KMS-11 (cell line): ENCODE results near the gene ATP8A2.

ENCODE experiments used
- H2AFZ ChIP-seq: fragments of 200-600 bp; sonication (generic); 2 replicates; pipeline ENCODE4 v1.6.1; 2016; ENCODE audit warnings: antibody characterized with exemption, mixed run types, low read depth
- H3K27ac ChIP-seq: fragments of 200-600 bp; sonication (generic); 2 replicates; pipeline ENCODE4 v1.6.1; 2016; ENCODE audit warnings: mild to moderate bottlenecking, mixed run types
- H3K27me3 ChIP-seq: fragments of 200-600 bp; sonication (generic); 2 replicates; pipeline ENCODE4 v1.6.1; 2017; ENCODE audit warnings: mild to moderate bottlenecking, low read depth, mixed run types, moderate library complexity; ENCODE audit not compliant: insufficient read depth
- H3K36me3 ChIP-seq: fragments of 200-600 bp; sonication (generic); 2 replicates; pipeline ENCODE4 v1.6.1; 2017; ENCODE audit warnings: mild to moderate bottlenecking, mixed run types; ENCODE audit not compliant: insufficient read depth
- H3K4me1 ChIP-seq: fragments of 200-600 bp; sonication (generic); 2 replicates; pipeline ENCODE4 v1.6.1; 2016; ENCODE audit warnings: mild to moderate bottlenecking, low read depth, mixed run types; ENCODE audit not compliant: poor library complexity, severe bottlenecking
- H3K4me2 ChIP-seq: fragments of 200-600 bp; sonication (generic); 2 replicates; pipeline ENCODE4 v1.7.0; 2016; ENCODE audit warnings: mild to moderate bottlenecking, mixed run types
- H3K4me3 ChIP-seq: fragments of 200-600 bp; sonication (generic); IDR thresholded peaks from 2 replicates; pipeline ENCODE4 v1.6.1; 2017; ENCODE audit warnings: low read depth, low read length, mixed read lengths; ENCODE audit not compliant: insufficient read depth
- H3K79me2 ChIP-seq: fragments of 200-600 bp; sonication (generic); 2 replicates; pipeline ENCODE4 v1.6.1; 2016; ENCODE audit warnings: low read depth, mixed run types; ENCODE audit not compliant: insufficient read depth
- H3K9ac ChIP-seq: fragments of 200-600 bp; sonication (generic); 2 replicates; pipeline ENCODE4 v1.6.1; 2016; ENCODE audit warnings: mild to moderate bottlenecking, mixed run types
- H4K20me1 ChIP-seq: fragments of 200-600 bp; sonication (generic); 2 replicates; pipeline ENCODE4 v1.6.1; 2016; ENCODE audit warnings: mild to moderate bottlenecking, mixed run types; ENCODE audit not compliant: insufficient read depth
- TF ChIP-seq, protein P1 (sequence below): fragments of 200-600 bp; sonication (generic); conservative IDR thresholded peaks from 2 replicates; pipeline ENCODE4 v1.6.1; 2017; ENCODE audit warnings: low read depth, mild to moderate bottlenecking, antibody characterized with exemption, low read length, moderate library complexity, mixed read lengths

Gene ATP8A2

DNA sequence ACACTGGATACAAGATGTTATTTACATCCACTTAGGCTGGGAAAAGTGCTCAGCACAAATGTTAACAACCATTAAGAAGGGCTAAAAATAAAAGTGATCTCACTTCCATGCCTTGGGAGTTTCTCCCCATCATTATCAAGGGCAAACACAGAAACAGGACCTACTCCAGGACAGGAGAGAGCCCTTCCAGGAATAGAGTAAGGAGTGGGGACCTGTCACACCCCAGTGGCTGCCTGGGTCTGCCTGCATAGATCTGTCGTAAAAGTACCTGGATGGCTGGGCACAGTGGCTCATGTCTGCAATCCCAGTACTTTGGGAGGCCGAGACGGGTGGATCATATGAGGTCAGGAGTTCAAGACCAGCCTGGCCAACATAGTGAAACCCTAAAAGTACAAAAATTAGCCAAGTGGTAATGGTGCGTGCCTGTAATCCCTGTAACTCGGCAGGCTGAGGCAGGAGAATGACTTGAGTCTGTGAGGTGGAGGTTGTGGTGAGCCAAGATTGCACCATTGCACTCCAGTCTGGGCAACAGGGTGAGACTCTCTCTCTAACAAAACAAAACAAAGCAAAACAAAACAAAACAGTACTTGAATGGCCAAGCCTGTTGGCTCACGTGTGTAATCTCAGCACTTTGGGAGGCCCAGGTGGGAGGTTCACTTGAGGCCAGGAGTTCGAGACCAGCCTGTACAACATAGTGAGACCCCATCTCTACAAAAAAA lies 5.6 kb downstream of the ATP8A2 start:
- H3K27me3 ChIP-seq = no peaks in the 10 kb centered on the region

DNA sequence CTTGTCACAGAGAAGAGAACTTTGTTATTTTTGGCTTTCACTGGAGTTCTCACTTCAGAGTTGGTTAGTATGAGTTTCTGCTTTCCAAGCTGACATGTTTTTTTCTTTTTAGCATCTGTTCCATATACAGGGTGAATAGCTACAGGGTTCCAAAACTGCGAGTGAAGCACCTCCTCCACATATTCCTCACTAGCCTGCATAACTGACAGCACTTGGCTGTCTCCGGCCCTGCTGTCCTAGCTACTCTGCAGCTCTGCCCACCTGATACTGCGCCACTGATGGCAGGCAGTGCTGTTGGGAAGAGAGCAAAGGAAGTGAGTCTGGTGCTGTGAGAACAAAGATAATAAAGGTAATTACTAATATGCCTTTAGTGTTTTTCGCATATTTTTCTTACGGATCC lies 6.8 kb downstream of the ATP8A2 start:
- TF ChIP-seq, protein P1, sequence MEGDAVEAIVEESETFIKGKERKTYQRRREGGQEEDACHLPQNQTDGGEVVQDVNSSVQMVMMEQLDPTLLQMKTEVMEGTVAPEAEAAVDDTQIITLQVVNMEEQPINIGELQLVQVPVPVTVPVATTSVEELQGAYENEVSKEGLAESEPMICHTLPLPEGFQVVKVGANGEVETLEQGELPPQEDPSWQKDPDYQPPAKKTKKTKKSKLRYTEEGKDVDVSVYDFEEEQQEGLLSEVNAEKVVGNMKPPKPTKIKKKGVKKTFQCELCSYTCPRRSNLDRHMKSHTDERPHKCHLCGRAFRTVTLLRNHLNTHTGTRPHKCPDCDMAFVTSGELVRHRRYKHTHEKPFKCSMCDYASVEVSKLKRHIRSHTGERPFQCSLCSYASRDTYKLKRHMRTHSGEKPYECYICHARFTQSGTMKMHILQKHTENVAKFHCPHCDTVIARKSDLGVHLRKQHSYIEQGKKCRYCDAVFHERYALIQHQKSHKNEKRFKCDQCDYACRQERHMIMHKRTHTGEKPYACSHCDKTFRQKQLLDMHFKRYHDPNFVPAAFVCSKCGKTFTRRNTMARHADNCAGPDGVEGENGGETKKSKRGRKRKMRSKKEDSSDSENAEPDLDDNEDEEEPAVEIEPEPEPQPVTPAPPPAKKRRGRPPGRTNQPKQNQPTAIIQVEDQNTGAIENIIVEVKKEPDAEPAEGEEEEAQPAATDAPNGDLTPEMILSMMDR = no peak
- Histone ChIP-seq H3K79me2 (no peaks in the 10 kb centered on the region), H2AFZ (no peak overlapping the region), H4K20me1 (no peaks in the 10 kb centered on the region), H3K4me3 (no peak overlapping the region), H3K36me3 (no peaks in the 10 kb centered on the region), H3K27ac (no peak overlapping the region), H3K9ac (no peak overlapping the region), H3K4me1 (no peaks in the 10 kb centered on the region), H3K4me2 (no peak overlapping the region), H3K27me3 (no peaks in the 10 kb centered on the region)

More for the DNA sequence above, 5.6 kb downstream of the ATP8A2 start:
- no peaks in the 10 kb centered on the region for H3K79me2 ChIP-seq
- no peak overlapping the region for H3K4me2 ChIP-seq
- no peaks in the 10 kb centered on the region for H3K36me3 ChIP-seq
- H3K4me1 ChIP-seq = no peaks in the 10 kb centered on the region
- H3K4me3 ChIP-seq = no peak overlapping the region
- H4K20me1 ChIP-seq = no peaks in the 10 kb centered on the region
- no peak overlapping the region for H3K27ac ChIP-seq
- no peak overlapping the region for H3K9ac ChIP-seq
- no peak overlapping the region for H2AFZ ChIP-seq
- TF ChIP-seq, protein P1 = no peak

DNA sequence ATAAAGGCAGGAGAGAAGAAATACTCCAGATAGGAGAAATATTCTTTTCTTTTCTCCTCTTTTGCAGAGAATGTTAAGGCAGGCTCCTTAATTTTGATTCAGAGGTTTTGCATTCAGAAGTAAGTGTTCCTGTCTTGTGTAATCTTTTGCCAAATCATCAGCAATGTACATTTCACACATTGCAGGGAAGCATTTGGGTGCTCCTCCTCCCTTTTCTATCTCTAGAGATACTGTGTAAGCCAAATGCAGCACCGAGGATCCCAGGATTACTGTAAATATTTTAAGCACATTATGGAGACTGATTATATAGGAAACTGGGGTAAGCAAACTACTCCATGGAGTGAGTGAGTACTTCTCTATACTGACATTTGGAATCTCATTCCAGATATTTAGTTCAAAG lies 7.2 kb downstream of the ATP8A2 start:
- H3K4me1 ChIP-seq = no peaks in the 10 kb centered on the region
- no peak overlapping the region for H3K9ac ChIP-seq

DNA sequence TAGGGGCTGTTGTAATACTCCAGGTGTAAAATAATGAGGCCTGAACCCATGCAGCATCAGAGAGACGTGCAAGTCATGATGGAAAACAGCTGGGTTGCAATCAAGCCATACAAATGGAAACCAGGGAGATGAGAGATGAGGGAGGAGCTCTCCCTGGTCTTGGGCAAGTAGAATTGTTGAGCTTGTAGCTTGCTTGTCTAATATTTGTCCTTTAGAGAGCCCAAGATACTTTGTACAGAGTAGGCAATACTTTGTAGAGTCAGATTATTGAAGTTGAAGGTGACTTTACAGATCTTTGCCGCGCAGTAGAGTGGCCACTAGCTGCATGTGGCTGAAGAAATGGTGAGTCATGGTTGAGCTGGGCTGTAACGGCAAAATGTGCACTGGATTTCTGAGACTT lies 8.3 kb downstream of the ATP8A2 start:
- no peak overlapping the region for H3K27ac ChIP-seq
- H4K20me1 ChIP-seq = no peaks in the 10 kb centered on the region
- H2AFZ ChIP-seq = no peak overlapping the region
- H3K4me3 ChIP-seq = no peak overlapping the region
- TF ChIP-seq, protein P1 = no peak
- H3K9ac ChIP-seq = no peak overlapping the region
- no peaks in the 10 kb centered on the region for H3K79me2 ChIP-seq
- H3K27me3 ChIP-seq = no peaks in the 10 kb centered on the region
- no peaks in the 10 kb centered on the region for H3K4me1 ChIP-seq
- no peaks in the 10 kb centered on the region for H3K36me3 ChIP-seq
- H3K4me2 ChIP-seq = no peak overlapping the region

More for the DNA sequence above, 7.2 kb downstream of the ATP8A2 start:
- Histone ChIP-seq H3K4me3 (no peak overlapping the region), H3K4me2 (no peak overlapping the region), H3K79me2 (no peaks in the 10 kb centered on the region), H3K27me3 (no peaks in the 10 kb centered on the region), H3K27ac (no peak overlapping the region), H3K36me3 (no peaks in the 10 kb centered on the region), H4K20me1 (no peaks in the 10 kb centered on the region), H2AFZ (no peak overlapping the region)
- TF ChIP-seq, protein P1 = no peak
